Activated T-cell treated with anti-CD3 and anti-CD28 coated beads for 1 hour (primary cell): ENCODE results near the gene TTN.

Experiments used
- DNase-seq: peaks from one replicate; pipeline ENCODE4 v3.0.0-alpha.2; 2020; ENCODE audit warnings: low read depth

TTN gene

GRCh38 chr2:178650554-178650953 is 156.7 kb downstream of the TTN start:
- DNase-seq: no peak

DNA sequence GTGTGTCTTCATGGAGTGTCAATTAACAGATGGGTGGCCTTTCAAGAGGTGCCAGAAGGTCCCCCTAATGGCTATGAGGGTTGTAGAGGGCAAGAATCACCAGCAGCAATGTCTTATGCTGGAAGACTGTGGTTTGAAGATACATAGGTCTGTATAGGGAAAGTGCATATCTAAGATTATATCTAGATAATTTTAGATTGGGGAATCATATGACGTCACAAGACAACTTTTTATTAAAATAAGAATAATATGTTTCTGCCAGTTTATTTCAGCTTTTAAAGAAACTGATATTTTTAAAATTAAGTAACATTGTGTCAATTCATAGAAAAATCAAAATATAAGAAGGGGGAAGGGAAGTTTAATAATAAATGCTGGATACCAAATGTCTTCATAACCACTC is 162.3 kb downstream of the TTN start:
- DNase-seq: no peak

DNA sequence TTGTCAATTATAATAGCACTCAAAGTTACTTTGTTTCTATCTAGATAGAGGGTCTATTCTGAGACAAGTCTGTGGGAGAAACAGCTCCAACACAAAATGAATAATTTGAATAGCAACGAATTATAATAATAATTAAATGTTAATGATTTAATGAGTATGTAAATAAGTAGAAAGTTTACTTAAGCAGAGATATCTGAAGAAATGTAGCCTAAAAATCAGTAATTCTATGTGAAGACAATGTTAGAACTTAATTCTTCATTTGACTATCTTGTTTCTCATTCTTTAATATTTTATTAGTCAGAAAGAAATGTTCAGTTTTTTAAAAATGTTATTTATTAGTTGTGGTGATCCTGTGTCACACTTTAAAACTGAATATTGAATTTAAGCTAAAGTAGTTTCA is 165.7 kb downstream of the TTN start:
- no peak for DNase-seq

- DNase-seq: no peak
Observed at GRCh38 chr2:178635897-178636296, 171.3 kb downstream of the TTN start.

GRCh38 chr2:178632729-178633128 is 174.5 kb downstream of the TTN start:
- DNase-seq: no peak

GRCh38 chr2:178630581-178630980 is 176.6 kb downstream of the TTN start:
- no peak for DNase-seq

- no peak for DNase-seq
Observed at GRCh38 chr2:178629463-178629862, 177.8 kb downstream of the TTN start.

GRCh38 chr2:178628605-178629004 is 178.6 kb downstream of the TTN start:
- DNase-seq: no peak

DNA sequence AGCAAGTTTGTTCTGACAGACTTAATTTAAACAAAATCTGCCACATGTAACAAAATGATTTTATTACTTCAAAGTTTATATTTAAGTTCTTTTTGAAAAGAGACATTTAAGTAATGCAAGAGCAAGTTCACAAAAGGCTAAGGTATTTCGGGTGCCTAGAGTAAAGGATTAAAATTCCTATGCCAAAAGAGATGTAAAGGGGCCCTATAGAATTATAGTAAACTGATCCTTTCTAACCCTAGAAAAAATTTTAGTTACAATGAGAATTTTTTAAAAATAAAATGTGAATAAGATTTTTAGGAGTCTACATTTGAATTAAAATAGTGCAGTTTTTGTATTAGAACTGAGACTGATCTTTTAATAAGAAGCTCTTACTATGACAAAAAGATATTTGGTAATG is 179.8 kb downstream of the TTN start:
- no peak for DNase-seq

GRCh38 chr2:178615969-178616368 is 191.3 kb downstream of the TTN start:
- no peak for DNase-seq

DNA sequence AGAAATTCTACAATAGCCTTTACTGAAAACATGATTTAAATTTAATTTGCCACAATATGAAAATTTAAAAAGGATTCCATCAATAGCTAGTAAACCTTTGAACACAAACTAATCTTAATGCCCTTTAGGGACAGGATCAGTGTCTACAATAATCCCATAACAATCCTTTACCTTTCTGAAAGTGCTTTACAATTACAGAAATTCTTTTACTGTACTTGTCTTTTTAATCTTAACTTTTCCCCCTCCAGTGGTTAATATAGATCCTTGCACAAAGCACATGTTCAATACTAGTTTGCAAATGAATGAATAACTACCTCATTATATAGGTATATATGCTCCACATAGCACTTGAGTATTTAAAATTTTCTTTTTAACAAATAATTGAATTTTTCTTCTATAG is 204.3 kb downstream of the TTN start:
- no peak for DNase-seq

GRCh38 chr2:178592655-178593054 is 214.6 kb downstream of the TTN start:
- DNase-seq: no peak

GRCh38 chr2:178589335-178589734 is 217.9 kb downstream of the TTN start:
- no peak for DNase-seq

DNA sequence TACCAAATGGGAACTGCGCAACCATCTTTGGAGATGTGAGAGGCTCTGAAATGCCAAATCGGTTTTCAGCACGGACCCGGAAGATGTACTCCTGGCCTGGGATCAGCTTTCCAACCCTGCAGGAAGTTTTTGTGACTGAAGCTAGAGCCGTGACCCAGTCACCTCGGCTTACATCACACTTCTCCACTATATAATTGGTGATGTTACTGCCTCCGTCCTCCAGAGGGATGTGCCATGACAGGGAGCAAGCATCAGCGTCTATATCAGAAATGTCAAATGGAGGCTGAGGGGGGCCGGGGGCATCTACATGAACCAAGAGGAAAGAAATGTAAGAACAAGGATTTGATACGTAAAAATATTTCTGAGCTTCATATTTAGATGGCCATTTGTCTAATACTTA is 222.6 kb downstream of the TTN start:
- DNase-seq: no peak

GRCh38 chr2:178579006-178579405 is 228.2 kb downstream of the TTN start:
- DNase-seq: no peak

DNA sequence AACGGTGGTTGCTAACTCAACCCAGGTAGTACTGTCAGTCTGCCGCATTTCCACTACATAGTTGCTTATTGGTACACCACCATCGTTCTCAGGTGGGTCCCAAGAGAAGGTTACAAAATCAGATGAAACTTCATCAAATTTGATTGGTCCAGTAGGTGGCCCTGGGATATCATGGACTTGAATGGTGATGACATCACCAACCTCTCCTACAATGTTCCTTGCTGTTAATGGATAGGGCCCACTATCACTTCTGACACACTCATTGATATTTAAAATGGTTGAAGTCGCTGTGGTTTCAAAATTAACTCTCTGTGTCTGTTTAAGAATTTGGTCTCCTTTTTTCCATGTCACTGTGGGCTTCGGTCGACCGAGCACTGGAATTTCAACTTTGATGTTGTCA is 232.4 kb downstream of the TTN start:
- DNase-seq: no peak

DNA sequence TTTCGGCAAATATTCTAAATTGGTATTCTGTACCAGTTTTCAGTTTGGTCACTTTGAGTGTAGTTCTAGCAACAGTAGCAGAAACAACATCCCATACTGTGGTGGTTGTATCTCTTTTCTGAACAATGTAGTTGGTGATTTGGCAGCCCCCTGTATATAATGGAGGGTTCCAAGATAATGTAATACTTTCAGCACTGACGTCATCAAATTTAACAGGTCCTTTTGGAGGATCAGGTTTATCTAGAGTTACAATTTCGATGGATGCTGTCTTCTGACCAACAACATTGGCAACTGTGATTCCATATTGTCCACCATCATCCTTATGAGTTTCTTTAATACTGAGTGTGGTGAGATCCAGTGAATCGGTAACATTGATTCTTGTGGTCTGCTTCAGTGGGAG is 239.0 kb downstream of the TTN start:
- no peak for DNase-seq

GRCh38 chr2:178553047-178553446 is 254.2 kb downstream of the TTN start:
- no peak for DNase-seq

GRCh38 chr2:178550352-178550751 is 256.9 kb downstream of the TTN start:
- DNase-seq: no peak

DNA sequence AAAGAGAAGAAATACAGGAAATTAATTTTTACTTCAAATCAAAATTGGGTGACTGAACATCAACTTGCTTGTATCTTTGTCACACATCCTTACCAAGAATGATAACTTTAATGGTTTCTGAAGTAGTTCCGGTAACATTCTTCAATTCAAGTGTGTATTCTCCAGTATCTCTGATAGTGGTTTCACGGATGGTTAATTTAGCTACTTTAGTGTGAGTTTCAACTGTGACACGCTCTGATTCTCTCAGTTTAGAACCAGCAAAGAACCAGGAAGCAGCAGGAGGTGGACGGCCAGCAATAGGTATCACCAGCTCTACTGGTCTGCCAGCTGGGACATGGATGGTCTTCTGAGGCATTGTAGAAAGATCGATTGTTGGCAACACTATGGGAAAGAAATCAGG is 264.7 kb downstream of the TTN start:
- no peak for DNase-seq

- DNase-seq: no peak
Observed at GRCh38 chr2:178542161-178542560, 265.1 kb downstream of the TTN start.

DNA sequence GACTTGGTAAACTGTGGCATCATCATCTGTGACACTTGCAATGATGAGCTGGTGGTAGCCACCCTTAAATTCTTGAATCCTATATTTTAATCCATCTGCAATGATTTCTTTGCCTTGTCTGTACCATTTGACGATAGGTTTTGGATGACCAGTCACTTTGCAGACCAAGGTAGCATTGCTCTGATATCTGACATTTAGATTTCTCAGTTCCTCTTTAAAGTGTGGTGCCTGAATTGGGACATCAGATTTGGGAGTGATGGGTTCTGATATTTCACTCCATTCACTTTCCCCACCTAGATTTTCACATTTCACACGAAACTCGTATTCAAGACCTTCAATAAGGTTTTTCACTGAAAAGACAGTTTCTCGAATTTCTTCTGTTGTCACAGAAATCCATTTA is 271.2 kb downstream of the TTN start:
- no peak for DNase-seq

- no peak for DNase-seq
Observed at GRCh38 chr2:178531168-178531567, 276.1 kb downstream of the TTN start.

DNA sequence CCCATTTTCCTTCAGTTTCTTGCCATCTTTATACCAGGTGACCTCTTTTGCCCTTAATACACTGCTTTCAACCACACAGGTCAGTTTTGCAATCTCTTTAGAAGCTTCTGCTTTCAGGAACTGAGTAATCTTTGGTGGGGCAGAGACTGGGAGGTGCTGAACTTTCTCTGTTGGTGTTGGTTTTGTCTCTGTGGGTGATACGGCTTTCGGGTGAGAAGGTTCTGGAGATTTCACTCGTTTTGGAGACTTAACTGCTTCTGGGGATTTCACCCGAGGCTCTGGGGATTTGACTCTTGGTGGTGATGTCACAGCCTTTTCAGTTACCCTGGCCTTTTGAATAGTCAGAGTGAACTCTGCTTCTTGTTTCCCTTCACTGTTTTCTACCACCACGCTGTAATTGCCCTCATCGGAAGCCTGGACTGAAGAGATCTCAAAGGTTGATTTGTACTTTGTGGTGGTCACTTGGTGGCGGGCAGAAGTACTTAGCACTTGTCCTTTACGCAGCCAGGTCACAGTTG is 276.5 kb downstream of the TTN start:
- no peak for DNase-seq

DNA sequence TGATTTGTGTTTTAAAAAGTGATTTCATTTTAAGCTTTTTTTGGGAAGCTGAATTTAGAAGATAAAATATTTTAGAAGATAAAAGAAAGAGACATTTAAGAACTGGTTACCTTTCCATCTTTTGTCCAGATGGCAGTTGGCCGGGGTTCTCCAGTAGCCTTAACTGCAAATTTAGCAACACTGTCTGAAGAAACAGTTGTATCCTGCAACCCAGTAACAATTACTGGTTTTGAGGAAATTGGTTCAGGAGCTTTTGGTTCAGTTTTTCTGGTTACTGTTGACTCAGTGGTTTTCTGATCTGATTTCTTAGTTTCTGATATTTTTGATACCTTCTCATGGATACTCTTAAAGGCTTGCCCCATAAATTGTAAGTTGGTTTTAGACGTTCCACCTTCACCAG is 277.1 kb downstream of the TTN start:
- no peak for DNase-seq
